T-cell (primary cell): ENCODE data around the gene UCK1. TPM values are rescaled to one million over a fixed set of nuclear protein-coding genes. Genes with fewer than 3 reads are reported as not detected.

Experiments used
- ATAC-seq, 4 experiments: fragments of 200-7000 bp in 3 of 4; fragments of 150-1000 bp in 1 of 4; cut with Tn5 transposase; replicated peaks in 1 of 4; 1 replicate in 3 of 4; 2 replicates in 1 of 4; pipeline ENCODE4 v1.10.0; 2021; ENCODE audit warnings: moderate library complexity in 3 of 4, mild to moderate bottlenecking in 2 of 4, moderate number of reproducible peaks in 1 of 4
- CTCF ChIA-PET, 2 donors: fragments of 300-600 bp; sonication (Branson Sonifier 250); formaldehyde crosslinking; loops; one replicate each; lab custom pipeline; 2022; ENCODE audit warnings: antibody characterized with exemption in 2 of 2; lab: Charles Lee
- POLR2A ChIA-PET, 2 donors: fragments of 300-600 bp; sonication (Branson Sonifier 250); formaldehyde crosslinking; loops; one replicate each; lab custom pipeline; 2022; ENCODE audit warnings: antibody characterized with exemption in 2 of 2; lab: Charles Lee
- DNase-seq, 35 experiments: peaks; one replicate each; pipeline versions ENCODE4 v3.0.0 to v3.0.0-alpha.2; 2013 to 2023
- H3K27ac ChIP-seq: one replicate; pipeline ENCODE4 v1.5.1; 2013; ENCODE audit warnings: low read length
- H3K27me3 ChIP-seq, 2 experiments: replicated peaks in 1 of 2; 1 replicate in 1 of 2; 2 replicates in 1 of 2; pipeline versions ENCODE4 v1.6.1 to v1.7.0; 2013; ENCODE audit warnings: low read length in 1 of 2, mixed read lengths in 1 of 2; ENCODE audit not compliant: control insufficient read depth in 2 of 2, insufficient read depth in 2 of 2; ENCODE audit errors: extremely low read depth in 1 of 2
- H3K36me3 ChIP-seq, 2 donors: 1 replicate in 1 of 2; 2 replicates in 1 of 2; pipeline versions ENCODE4 v1.6.1 to v1.7.0; 2013; ENCODE audit warnings: low read length in 1 of 2; ENCODE audit not compliant: control insufficient read depth in 2 of 2, insufficient read depth in 1 of 2; ENCODE audit errors: extremely low read depth in 1 of 2
- H3K4me1 ChIP-seq, 2 experiments: 1 replicate in 1 of 2; 2 replicates in 1 of 2; pipeline versions ENCODE4 v1.6.1 to v1.7.0; 2013; ENCODE audit warnings: low read length in 2 of 2, mixed read lengths in 1 of 2; ENCODE audit not compliant: insufficient read depth in 2 of 2, control insufficient read depth in 1 of 2; ENCODE audit errors: extremely low read depth in 1 of 2
- H3K4me3 ChIP-seq, 2 donors: 1 replicate in 1 of 2; 2 replicates in 1 of 2; pipeline versions ENCODE4 v1.5.1 to v1.7.0; 2013; ENCODE audit warnings: mild to moderate bottlenecking in 2 of 2, low read length in 1 of 2, moderate library complexity in 1 of 2; ENCODE audit not compliant: control insufficient read depth in 1 of 2; ENCODE audit errors: extremely low read depth in 1 of 2
- H3K9me3 ChIP-seq: 2 replicates; pipeline ENCODE4 v1.7.0; 2013
- H3K27ac Mint-ChIP-seq, 2 donors: one replicate each; pipeline ENCODE4 v1.8.0; 2020 to 2021; ENCODE audit warnings: mild to moderate bottlenecking in 2 of 2, mixed read lengths in 2 of 2
- H3K27me3 Mint-ChIP-seq, 2 donors: one replicate each; pipeline ENCODE4 v1.8.0; 2021 to 2022; ENCODE audit warnings: mixed read lengths in 2 of 2
- H3K36me3 Mint-ChIP-seq: one replicate; pipeline ENCODE4 v1.8.0; 2021; ENCODE audit warnings: mixed read lengths
- H3K4me1 Mint-ChIP-seq, 3 donors: one replicate each; pipeline ENCODE4 v1.8.0; 2020 to 2022; ENCODE audit warnings: mixed read lengths in 3 of 3, mild to moderate bottlenecking in 1 of 3
- H3K4me3 Mint-ChIP-seq, 3 donors: one replicate each; pipeline ENCODE4 v1.8.0; 2020 to 2022; ENCODE audit warnings: mild to moderate bottlenecking in 3 of 3, mixed read lengths in 3 of 3, moderate library complexity in 3 of 3
- H3K9me3 Mint-ChIP-seq, 3 donors: one replicate each; pipeline ENCODE4 v1.8.0; 2020 to 2022; ENCODE audit warnings: mixed read lengths in 3 of 3
- WGBS: methylation state at CpG from one replicate; pipeline ENCODE4 v1.1.5; 2013; ENCODE audit warnings: missing lambda C conversion rate; ENCODE audit not compliant: insufficient coverage; 5-methylcytosine and 5-hydroxymethylcytosine counted together
- total RNA-seq, 35 experiments: library from RNA in 6 of 35; stranded (reverse) in 6 of 35; fragments of 120-200 nt in 1 of 35; gene quantifications; one replicate each; pipeline versions ENCODE4 v1.2.1 to v1.2.4 and lab custom pipeline; 2013 to 2026

UCK1 gene
- total RNA-seq, 5 donors from 2014 or later (not counting 1 experiment from before 2014, with no cell fraction given), result 20.0 to 34.7 (median 32.0) TPM

DNA sequence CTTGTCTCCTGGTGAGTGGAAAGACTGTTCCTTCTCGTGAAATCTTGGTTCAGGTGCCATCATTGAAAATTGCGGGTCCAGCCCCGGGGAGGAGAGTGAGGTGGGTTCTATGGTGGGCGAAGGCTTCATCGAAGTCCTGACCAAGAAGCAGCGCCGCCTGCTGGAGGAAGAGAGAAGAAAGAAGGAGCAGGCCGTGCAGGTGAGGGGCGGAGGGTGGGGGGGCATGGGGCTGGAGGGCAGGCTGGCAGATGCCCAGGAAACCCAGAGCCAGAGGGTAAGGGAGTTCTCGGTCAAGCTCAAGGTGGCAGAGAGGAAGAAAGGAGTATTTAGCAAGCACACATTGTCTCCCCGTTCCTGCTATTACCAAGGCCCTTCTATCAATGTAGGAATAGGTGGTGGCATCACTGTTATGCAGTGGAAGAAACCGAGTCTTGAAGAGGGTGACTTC lies 52.6 kb downstream of the UCK1 start:
- ChIA-PET POLR2A (no interaction called here), CTCF (interaction anchor here (0.5 to 1.5 kb wide), 2 partner anchors 72 to 122 kb away, joined by 3 to 6 read pairs; no protein-coding TSS in a partner anchor)
- Mint-ChIP-seq H3K4me1 (peaks cover 3 to 7% (median 4%) of the 10 kb centered on the region in 3 donors), H3K27ac (peak overlapping the region in 1 of 2 donors; percentile 70), H3K36me3 (peaks cover 41% of the 10 kb centered on the region), H3K9me3 (no peaks in the 10 kb centered on the region), H3K27me3 (no peaks in the 10 kb centered on the region), H3K4me3 (no peak overlapping the region)
- Histone ChIP-seq H3K4me1 (peaks cover 0 to 4% of the 10 kb centered on the region in 2 experiments), H3K36me3 (peaks cover 59 to 95% of the 10 kb centered on the region in 2 donors), H3K9me3 (no peaks in the 10 kb centered on the region), H3K4me3 (no peak overlapping the region), H3K27me3 (no peaks in the 10 kb centered on the region), H3K27ac (no peak overlapping the region)
- DNase-seq (peak; percentile 20 to 75 (median 52)), ATAC-seq (peak; percentile 53 to 68 (median 60))
- WGBS, result 84% methylated on average over 5 of the region's 12 CpGs

DNA sequence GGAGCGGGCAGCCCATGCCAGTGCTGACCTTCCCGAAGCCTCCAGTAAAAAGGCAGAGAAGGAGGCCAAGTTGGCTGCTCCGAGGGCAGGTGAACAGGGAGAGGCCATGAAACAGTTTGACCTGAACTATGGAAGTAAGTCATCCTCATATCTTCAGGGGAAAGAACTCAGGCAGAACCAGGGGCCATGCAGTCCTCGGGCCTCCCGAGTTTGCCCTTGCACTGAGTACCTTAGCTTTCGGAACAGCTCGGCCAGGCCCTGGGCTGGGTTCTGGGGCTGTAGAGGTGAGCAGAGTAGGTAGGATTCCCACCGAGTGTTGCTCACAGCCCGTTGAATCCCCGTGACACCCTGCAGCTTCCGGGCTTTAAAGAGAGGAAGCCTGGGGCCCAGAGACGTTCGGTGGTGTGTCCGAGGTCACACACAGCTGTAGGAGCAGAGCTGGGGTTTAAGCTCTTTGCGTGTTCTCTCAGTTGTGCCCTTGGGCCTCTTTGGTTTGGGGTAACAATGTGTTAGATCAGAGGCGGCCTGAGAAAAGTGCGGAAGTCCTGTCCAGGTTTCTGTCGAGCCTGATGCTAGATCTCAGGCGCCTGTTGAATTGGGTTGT lies 53.1 kb downstream of the UCK1 start:
- POLR2A ChIA-PET, result no interaction called here

GRCh38 chr9:131477367-131477766 lies 53.7 kb downstream of the UCK1 start:
- Histone ChIP-seq H3K4me3 (no peak overlapping the region), H3K4me1 (peaks cover 0 to 4% of the 10 kb centered on the region in 2 experiments), H3K27me3 (no peaks in the 10 kb centered on the region), H3K27ac (no peak overlapping the region), H3K9me3 (no peaks in the 10 kb centered on the region), H3K36me3 (peaks cover 58 to 94% of the 10 kb centered on the region in 2 donors)
- no peaks in the 10 kb centered on the region for H3K9me3 Mint-ChIP-seq
- no peak for DNase-seq
- H3K4me3 Mint-ChIP-seq, result no peak overlapping the region
- H3K27me3 Mint-ChIP-seq, result no peaks in the 10 kb centered on the region
- no peak overlapping the region for H3K27ac Mint-ChIP-seq
- POLR2A ChIA-PET, result no interaction called here
- WGBS, result 89% methylated on average over 11 of the region's 11 CpGs
- H3K36me3 Mint-ChIP-seq, result peaks cover 39% of the 10 kb centered on the region
- peaks cover 3 to 10% (median 7%) of the 10 kb centered on the region in 3 donors for H3K4me1 Mint-ChIP-seq
- ATAC-seq, result no peak
- CTCF ChIA-PET, result interaction anchor here (0.6 to 1.5 kb wide), 3 partner anchors 71 to 887 kb away, joined by 3 to 4 read pairs (median 3); no protein-coding TSS in a partner anchor

More for the DNA sequence above, 53.1 kb downstream of the UCK1 start:
- Histone ChIP-seq H3K4me1 (peaks cover 0 to 4% of the 10 kb centered on the region in 2 experiments), H3K4me3 (no peak overlapping the region), H3K27me3 (no peaks in the 10 kb centered on the region), H3K27ac (no peak overlapping the region), H3K36me3 (peaks cover 59 to 95% of the 10 kb centered on the region in 2 donors), H3K9me3 (no peaks in the 10 kb centered on the region)
- Mint-ChIP-seq H3K9me3 (no peaks in the 10 kb centered on the region), H3K27me3 (no peaks in the 10 kb centered on the region), H3K36me3 (peaks cover 41% of the 10 kb centered on the region), H3K4me1 (peaks cover 3 to 7% (median 5%) of the 10 kb centered on the region in 3 donors), H3K4me3 (no peak overlapping the region), H3K27ac (peak overlapping the region in 1 of 2 donors; percentile 70)
- CTCF ChIA-PET, result interaction anchor here (0.5 to 1.5 kb wide), 3 partner anchors 71 to 128 kb away, joined by 3 to 6 read pairs (median 4); no protein-coding TSS in a partner anchor
- ATAC-seq, result no peak
- DNase-seq, result no peak
- 90% methylated on average over 15 of the region's 19 CpGs for WGBS

DNA sequence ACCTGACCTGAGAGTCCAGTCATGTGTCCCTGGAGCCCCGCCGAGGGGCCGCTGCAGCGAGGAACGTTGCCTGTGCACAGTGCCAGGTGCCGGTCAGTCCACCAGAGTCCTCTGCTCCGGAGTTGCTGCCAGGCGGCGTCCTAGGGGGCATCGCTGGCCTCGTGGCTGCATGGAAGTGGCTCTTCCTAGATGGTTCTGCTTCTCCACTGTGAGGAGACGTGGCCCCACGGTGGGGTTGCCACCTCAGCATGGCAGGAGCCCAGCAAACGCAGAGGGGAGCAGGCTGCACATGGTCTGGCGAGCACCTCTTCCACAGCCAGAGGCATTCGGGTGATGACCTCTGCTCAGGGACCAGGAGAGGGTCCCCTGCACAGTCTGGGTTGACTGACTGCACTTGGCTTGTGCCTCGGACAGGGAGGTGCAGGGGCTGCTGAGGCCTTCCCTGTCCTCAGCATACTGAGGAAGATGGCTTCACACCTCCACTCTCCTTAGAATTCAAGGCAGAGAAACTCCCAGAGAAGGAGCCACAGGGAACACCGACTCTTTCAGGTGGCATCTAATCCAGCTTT lies 54.2 kb downstream of the UCK1 start:
- no peak for ATAC-seq
- H3K4me3 Mint-ChIP-seq, result no peak overlapping the region
- DNase-seq, result no peak
- ChIA-PET CTCF (interaction anchor here (0.6 to 1.5 kb wide), 3 partner anchors 70 to 888 kb away, joined by 3 to 4 read pairs (median 3); no protein-coding TSS in a partner anchor), POLR2A (no interaction called here)
- WGBS, result 95% methylated on average over 18 of the region's 18 CpGs
- H3K9me3 Mint-ChIP-seq, result no peaks in the 10 kb centered on the region
- peaks cover 3 to 10% (median 7%) of the 10 kb centered on the region in 3 donors for H3K4me1 Mint-ChIP-seq
- H3K27ac ChIP-seq, result no peak overlapping the region
- peaks cover 37% of the 10 kb centered on the region for H3K36me3 Mint-ChIP-seq
- H3K4me1 ChIP-seq, result peaks cover 0 to 4% of the 10 kb centered on the region in 2 experiments
- H3K27me3 ChIP-seq, result no peaks in the 10 kb centered on the region
- H3K27ac Mint-ChIP-seq, result no peak overlapping the region
- H3K9me3 ChIP-seq, result no peaks in the 10 kb centered on the region
- no peak overlapping the region for H3K4me3 ChIP-seq
- H3K27me3 Mint-ChIP-seq, result no peaks in the 10 kb centered on the region
- H3K36me3 ChIP-seq, result peaks cover 53 to 93% of the 10 kb centered on the region in 2 donors

GRCh38 chr9:131475956-131476776 lies 54.9 kb downstream of the UCK1 start:
- Mint-ChIP-seq H3K4me1 (peaks cover 3 to 10% (median 7%) of the 10 kb centered on the region in 3 donors), H3K36me3 (peaks cover 41% of the 10 kb centered on the region), H3K27ac (no peak overlapping the region), H3K9me3 (no peaks in the 10 kb centered on the region), H3K27me3 (no peaks in the 10 kb centered on the region), H3K4me3 (no peak overlapping the region)
- no peak overlapping the region for H3K4me3 ChIP-seq
- H3K9me3 ChIP-seq, result no peaks in the 10 kb centered on the region
- 95% methylated on average over 32 of the region's 40 CpGs for WGBS
- ChIA-PET CTCF (no interaction called here), POLR2A (no interaction called here)
- H3K36me3 ChIP-seq, result peaks cover 46 to 93% of the 10 kb centered on the region in 2 donors
- ATAC-seq (peak in 1 of 4 experiments; percentile 43), DNase-seq (no peak)
- peaks cover 0 to 4% of the 10 kb centered on the region in 2 experiments for H3K4me1 ChIP-seq
- H3K27me3 ChIP-seq, result no peaks in the 10 kb centered on the region
- no peak overlapping the region for H3K27ac ChIP-seq
